ENCODE data around the gene VPS4B.

The VPS4B gene

DNA sequence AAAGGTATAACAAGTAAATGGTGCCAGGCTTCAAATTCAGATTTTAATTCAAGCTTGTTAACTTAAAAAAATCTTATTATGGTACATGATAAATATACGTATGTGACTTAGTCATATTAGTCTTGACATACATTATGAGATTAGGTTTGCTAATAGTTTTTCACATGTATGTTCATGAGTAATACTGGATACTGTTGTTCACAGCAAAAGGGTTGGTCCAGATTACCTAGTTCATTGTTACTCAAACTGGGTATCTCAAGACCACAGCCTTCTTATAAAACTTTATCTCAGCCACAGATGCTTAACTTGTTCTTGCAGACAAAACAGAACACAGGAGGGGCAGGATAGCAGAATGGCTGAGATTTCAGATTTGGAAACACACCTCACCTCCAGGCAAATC lies 26.8 kb downstream of the VPS4B start:
- no peak overlapping the region for H3K4me3 ChIP-seq (ENCODE audit: low read depth, low read length)
- no peak for DNase-seq (ENCODE audit: low read depth)
- TF ChIP-seq MYC (IDR thresholded peaks at IDR 0.05; ENCODE audit: low read depth, low read length) (no peak), POLR2A (IDR thresholded peaks at IDR 0.05; ENCODE audit: extremely low read depth, insufficient read length) (no peak)
- TF ChIP-seq, protein P1, sequence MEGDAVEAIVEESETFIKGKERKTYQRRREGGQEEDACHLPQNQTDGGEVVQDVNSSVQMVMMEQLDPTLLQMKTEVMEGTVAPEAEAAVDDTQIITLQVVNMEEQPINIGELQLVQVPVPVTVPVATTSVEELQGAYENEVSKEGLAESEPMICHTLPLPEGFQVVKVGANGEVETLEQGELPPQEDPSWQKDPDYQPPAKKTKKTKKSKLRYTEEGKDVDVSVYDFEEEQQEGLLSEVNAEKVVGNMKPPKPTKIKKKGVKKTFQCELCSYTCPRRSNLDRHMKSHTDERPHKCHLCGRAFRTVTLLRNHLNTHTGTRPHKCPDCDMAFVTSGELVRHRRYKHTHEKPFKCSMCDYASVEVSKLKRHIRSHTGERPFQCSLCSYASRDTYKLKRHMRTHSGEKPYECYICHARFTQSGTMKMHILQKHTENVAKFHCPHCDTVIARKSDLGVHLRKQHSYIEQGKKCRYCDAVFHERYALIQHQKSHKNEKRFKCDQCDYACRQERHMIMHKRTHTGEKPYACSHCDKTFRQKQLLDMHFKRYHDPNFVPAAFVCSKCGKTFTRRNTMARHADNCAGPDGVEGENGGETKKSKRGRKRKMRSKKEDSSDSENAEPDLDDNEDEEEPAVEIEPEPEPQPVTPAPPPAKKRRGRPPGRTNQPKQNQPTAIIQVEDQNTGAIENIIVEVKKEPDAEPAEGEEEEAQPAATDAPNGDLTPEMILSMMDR (IDR thresholded peaks at IDR 0.05; ENCODE audit: low read depth, low read length), result no peak
- TF ChIP-seq, protein P2, sequence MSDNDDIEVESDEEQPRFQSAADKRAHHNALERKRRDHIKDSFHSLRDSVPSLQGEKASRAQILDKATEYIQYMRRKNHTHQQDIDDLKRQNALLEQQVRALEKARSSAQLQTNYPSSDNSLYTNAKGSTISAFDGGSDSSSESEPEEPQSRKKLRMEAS (IDR thresholded peaks at IDR 0.05; ENCODE audit: low read depth, low read length), result no peak

DNA sequence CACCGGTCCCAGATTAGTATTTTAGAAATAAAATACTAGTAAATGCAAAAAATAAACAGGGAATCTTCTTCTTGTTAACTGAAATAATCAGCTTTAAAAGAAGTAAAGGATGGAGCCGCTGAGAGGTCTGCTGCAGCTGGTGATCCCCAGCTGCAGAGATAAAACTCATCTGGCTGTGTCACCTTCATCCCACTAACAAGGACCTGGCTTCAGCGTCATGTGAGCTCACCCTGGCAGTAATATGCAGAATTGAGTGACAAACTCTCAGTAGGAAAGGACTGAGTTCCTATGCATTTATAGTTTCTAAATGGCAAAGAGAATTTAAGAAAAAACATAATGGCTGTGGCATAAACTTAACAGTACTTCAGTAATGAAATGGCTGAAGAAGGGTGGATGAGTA lies 27.3 kb downstream of the VPS4B start:
- H3K4me3 ChIP-seq (ENCODE audit: low read depth, low read length), result no peak overlapping the region
- DNase-seq (ENCODE audit: low read depth), result no peak

DNA sequence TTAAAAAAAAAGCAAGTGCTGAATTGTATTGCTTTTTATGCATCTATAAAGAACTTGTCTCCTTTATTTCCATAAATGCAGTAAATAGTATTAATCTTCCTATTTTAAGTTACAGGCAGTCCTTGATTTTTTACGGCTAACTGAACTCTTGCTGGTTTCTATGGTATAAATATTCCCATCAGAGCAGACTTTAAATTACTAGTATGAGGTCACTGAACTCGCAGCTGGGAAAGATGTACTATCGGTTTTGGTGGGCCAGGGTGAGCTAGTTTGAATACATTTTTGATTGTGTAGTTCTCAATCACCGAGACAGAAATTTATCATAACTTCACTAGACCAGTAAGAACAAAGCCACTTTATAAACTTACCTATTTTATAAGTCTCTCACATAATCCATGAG lies 34.4 kb downstream of the VPS4B start:
- DNase-seq (ENCODE audit: low read depth), result no peak
- H3K4me3 ChIP-seq (ENCODE audit: low read depth, low read length), result no peak overlapping the region
- TF ChIP-seq MYC (IDR thresholded peaks at IDR 0.05; ENCODE audit: low read depth, low read length) (no peak), POLR2A (IDR thresholded peaks at IDR 0.05; ENCODE audit: extremely low read depth, insufficient read length) (no peak)
- TF ChIP-seq, protein P2 (IDR thresholded peaks at IDR 0.05; ENCODE audit: low read depth, low read length), result no peak
- TF ChIP-seq, protein P1 (IDR thresholded peaks at IDR 0.05; ENCODE audit: low read depth, low read length), result no peak

More for the DNA sequence above, 27.3 kb downstream of the VPS4B start:
- no peak for TF ChIP-seq POLR2A (IDR thresholded peaks at IDR 0.05; ENCODE audit: extremely low read depth, insufficient read length)

DNA sequence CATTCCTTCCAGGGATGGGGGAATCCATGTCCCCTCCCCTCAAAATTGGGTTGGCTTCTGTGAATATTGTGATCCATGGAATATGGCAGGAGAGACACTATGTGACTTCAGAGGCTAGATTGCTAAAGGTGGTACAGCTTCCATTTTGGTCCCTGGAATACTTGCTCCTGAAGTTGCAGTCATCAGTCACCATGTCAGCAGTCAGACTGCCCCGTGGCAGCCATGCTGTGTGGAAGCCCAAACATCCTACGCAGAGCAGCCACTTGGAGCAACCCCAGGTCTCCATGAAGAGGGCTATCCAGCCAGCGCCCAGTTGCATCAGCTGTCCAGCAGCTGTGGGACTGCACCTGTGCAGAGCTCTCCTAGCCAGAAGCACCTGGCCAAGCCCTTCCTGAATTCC lies 39.4 kb downstream of the VPS4B start:
- no peak overlapping the region for H3K4me3 ChIP-seq (ENCODE audit: low read depth, low read length)
- DNase-seq (ENCODE audit: low read depth), result no peak
- TF ChIP-seq, protein P2 (IDR thresholded peaks at IDR 0.05; ENCODE audit: low read depth, low read length), result no peak
- no peak for TF ChIP-seq MYC (IDR thresholded peaks at IDR 0.05; ENCODE audit: low read depth, low read length)
- TF ChIP-seq POLR2A (IDR thresholded peaks at IDR 0.05; ENCODE audit: extremely low read depth, insufficient read length), result no peak
- TF ChIP-seq, protein P1 (IDR thresholded peaks at IDR 0.05; ENCODE audit: low read depth, low read length), result no peak

DNA sequence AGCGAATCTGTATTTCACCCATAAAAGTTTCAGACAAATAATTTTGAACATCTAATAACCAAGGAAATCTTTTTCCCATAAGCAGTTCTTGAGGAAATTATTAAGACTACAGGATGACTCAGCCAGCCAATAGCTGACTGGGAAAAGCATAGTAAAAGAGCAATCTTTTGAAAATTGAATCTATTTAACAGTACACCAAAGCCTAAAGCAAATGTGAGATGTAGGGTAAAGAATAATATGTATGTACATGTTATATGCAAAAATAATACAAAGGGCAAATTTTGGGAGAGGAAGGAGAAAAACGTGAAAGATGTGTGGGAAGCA lies 42.7 kb downstream of the VPS4B start:
- TF ChIP-seq, protein P1 (IDR thresholded peaks at IDR 0.05; ENCODE audit: low read depth, low read length), result no peak
- H3K4me3 ChIP-seq (ENCODE audit: low read depth, low read length), result no peak overlapping the region
- DNase-seq (ENCODE audit: low read depth), result no peak

DNA sequence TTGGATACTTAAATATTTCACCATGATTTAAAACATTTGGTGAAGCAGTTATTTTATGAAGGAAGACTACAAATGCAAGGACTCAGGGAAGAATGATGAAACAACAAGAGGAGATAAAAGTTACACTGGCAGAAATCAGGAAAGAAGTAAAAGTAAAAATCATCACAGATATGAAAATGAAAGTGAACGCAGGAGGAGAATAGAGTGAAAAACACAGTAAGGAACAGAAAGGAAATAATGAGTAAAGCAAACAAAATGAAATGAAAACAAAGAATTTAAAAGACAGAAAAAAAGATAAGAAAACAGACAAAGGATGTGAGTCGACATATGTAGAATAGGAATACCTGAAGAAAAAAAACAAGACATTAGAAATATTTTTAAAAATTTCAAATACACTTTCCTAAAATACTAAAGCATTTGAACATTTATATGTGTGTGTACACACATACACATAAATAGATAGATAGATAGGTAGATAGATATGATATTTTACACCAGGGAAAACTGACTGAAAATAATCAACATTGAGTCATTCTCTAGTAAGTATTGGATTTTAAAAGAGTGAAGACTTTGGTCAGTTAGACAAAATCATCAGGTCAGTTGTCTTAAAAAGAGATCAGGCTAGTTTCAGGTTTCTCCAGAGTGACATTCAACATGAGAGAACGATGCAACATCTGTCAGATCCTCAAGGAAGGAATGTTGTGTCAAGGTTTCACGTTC lies 43.2 kb downstream of the VPS4B start:
- no peak overlapping the region for H3K4me3 ChIP-seq (ENCODE audit: low read depth, low read length)
- no peak for TF ChIP-seq MYC (IDR thresholded peaks at IDR 0.05; ENCODE audit: low read depth, low read length)
- no peak for TF ChIP-seq POLR2A (IDR thresholded peaks at IDR 0.05; ENCODE audit: extremely low read depth, insufficient read length)
- TF ChIP-seq, protein P2 (IDR thresholded peaks at IDR 0.05; ENCODE audit: low read depth, low read length), result no peak
- TF ChIP-seq, protein P1 (IDR thresholded peaks at IDR 0.05; ENCODE audit: low read depth, low read length), result no peak
- DNase-seq (ENCODE audit: low read depth), result no peak

All from NB4 (cell line).